ENCODE measurements around the gene ZSWIM7.

DNA sequence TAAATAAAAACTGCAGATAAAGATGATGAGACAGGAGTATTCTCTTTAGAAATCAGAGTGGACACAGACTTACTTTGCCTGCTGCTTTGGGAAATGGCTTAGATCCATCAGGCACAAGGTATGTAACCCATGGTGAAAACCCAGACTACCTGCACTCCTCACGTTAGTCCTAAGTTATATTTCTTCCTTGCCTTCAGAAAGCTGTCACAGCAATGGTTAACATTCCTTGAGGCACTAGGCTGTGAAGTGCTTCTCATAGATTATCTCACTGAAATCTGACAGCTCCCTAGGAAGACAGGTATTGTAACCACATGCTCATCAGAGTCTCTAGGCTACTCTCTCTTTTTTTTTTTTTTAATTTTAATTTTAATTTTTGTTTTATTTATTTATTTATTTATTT, 20.9 kb downstream of the ZSWIM7 start:
- TF ChIP-seq, protein P1, sequence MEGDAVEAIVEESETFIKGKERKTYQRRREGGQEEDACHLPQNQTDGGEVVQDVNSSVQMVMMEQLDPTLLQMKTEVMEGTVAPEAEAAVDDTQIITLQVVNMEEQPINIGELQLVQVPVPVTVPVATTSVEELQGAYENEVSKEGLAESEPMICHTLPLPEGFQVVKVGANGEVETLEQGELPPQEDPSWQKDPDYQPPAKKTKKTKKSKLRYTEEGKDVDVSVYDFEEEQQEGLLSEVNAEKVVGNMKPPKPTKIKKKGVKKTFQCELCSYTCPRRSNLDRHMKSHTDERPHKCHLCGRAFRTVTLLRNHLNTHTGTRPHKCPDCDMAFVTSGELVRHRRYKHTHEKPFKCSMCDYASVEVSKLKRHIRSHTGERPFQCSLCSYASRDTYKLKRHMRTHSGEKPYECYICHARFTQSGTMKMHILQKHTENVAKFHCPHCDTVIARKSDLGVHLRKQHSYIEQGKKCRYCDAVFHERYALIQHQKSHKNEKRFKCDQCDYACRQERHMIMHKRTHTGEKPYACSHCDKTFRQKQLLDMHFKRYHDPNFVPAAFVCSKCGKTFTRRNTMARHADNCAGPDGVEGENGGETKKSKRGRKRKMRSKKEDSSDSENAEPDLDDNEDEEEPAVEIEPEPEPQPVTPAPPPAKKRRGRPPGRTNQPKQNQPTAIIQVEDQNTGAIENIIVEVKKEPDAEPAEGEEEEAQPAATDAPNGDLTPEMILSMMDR (IDR thresholded peaks at IDR 0.05; ENCODE audit: low read depth, low read length), result no peak
- TF ChIP-seq POLR2A (IDR thresholded peaks at IDR 0.05; ENCODE audit: extremely low read depth, insufficient read length), result no peak
- TF ChIP-seq, protein P2, sequence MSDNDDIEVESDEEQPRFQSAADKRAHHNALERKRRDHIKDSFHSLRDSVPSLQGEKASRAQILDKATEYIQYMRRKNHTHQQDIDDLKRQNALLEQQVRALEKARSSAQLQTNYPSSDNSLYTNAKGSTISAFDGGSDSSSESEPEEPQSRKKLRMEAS (IDR thresholded peaks at IDR 0.05; ENCODE audit: low read depth, low read length), result no peak

Data from NB4 (cell line).